Measurements from ENCODE around the gene CLEC19A. TPM values are rescaled to one million over a fixed set of nuclear protein-coding genes. Genes with fewer than 3 reads are reported as not detected.

Gene CLEC19A
- total and polyA plus RNA-seq, 4 donors: not detected

GRCh38 chr16:19314718-19315425 lies 29.3 kb downstream of the CLEC19A start:
- WGBS: 79% methylated on average over 2 of the region's 2 CpGs
- Histone ChIP-seq H3K9me3 (ENCODE audit: control insufficient read depth in 4 of 4, low read length in 3 of 4) (no peaks in the 10 kb centered on the region), H3K36me3 (ENCODE audit: control insufficient read depth in 4 of 4, insufficient read depth in 3 of 4, low read depth in 1 of 4, low read length in 3 of 4) (no peaks in the 10 kb centered on the region), H3K9ac (ENCODE audit: low read depth in 1 of 2, low read length in 2 of 2) (no peak overlapping the region), H3K27me3 (ENCODE audit: control insufficient read depth in 4 of 4, insufficient read depth in 4 of 4, low read length in 3 of 4) (no peaks in the 10 kb centered on the region), H3K27ac (ENCODE audit: low read depth in 1 of 2, low read length in 2 of 2) (no peak overlapping the region), H3K4me1 (ENCODE audit: control insufficient read depth in 4 of 4, insufficient read depth in 4 of 4, low read length in 3 of 4) (no peaks in the 10 kb centered on the region), H3K4me3 (ENCODE audit: low read depth in 1 of 3, low read length in 3 of 3) (no peak overlapping the region)
- DNase-seq (ENCODE audit: low spot score): no peak
- TF ChIP-seq NR2F2 (IDR thresholded peaks at IDR 0.05) (no peak), RXRA (IDR thresholded peaks at IDR 0.05) (no peak), ZBTB33 (IDR thresholded peaks at IDR 0.05) (no peak), JUND (IDR thresholded peaks at IDR 0.05) (no peak)

- Histone ChIP-seq H3K9me3 (ENCODE audit: control insufficient read depth in 4 of 4, low read length in 3 of 4) (no peaks in the 10 kb centered on the region), H3K4me1 (ENCODE audit: control insufficient read depth in 4 of 4, insufficient read depth in 4 of 4, low read length in 3 of 4) (no peaks in the 10 kb centered on the region), H3K9ac (ENCODE audit: low read depth in 1 of 2, low read length in 2 of 2) (no peak overlapping the region), H3K27ac (ENCODE audit: low read depth in 1 of 2, low read length in 2 of 2) (no peak overlapping the region), H3K4me3 (ENCODE audit: low read depth in 1 of 3, low read length in 3 of 3) (no peak overlapping the region), H3K27me3 (ENCODE audit: control insufficient read depth in 4 of 4, insufficient read depth in 4 of 4, low read length in 3 of 4) (no peaks in the 10 kb centered on the region), H3K36me3 (ENCODE audit: control insufficient read depth in 4 of 4, insufficient read depth in 3 of 4, low read depth in 1 of 4, low read length in 3 of 4) (no peaks in the 10 kb centered on the region)
- WGBS: 79% methylated on average over 5 of the region's 5 CpGs
- TF ChIP-seq GABPA (IDR thresholded peaks at IDR 0.05 in 1 of 2, conservative IDR thresholded peaks at IDR 0.05 in 1 of 2): no peak
- no peak for TF ChIP-seq RAD21 (IDR thresholded peaks at IDR 0.05)
- TF ChIP-seq HNF4G (IDR thresholded peaks at IDR 0.05): no peak
- no peak for TF ChIP-seq CTCF (IDR thresholded peaks at IDR 0.05; ENCODE audit: low read depth, low read length, missing input control)
- no peak for TF ChIP-seq RXRA (IDR thresholded peaks at IDR 0.05)
- no peak for TF ChIP-seq REST (IDR thresholded peaks at IDR 0.05)
- no peak for TF ChIP-seq HNF4A (conservative IDR thresholded peaks at IDR 0.05)
- no peak for TF ChIP-seq ATF3 (IDR thresholded peaks at IDR 0.05)
- TF ChIP-seq MAX (IDR thresholded peaks at IDR 0.05): no peak
- no peak for TF ChIP-seq YY1 (IDR thresholded peaks at IDR 0.05)
- TF ChIP-seq EGR1 (IDR thresholded peaks at IDR 0.05; ENCODE audit: low read depth in 2 of 2): no peak
- no peak for TF ChIP-seq FOXA1 (IDR thresholded peaks at IDR 0.05)
- no peak for TF ChIP-seq ZBTB33 (IDR thresholded peaks at IDR 0.05)
- no peak for TF ChIP-seq NR2F2 (IDR thresholded peaks at IDR 0.05)
- no peak for DNase-seq (ENCODE audit: low spot score)
Observed at GRCh38 chr16:19315889-19316433, 30.4 kb downstream of the CLEC19A start.

Data from liver (tissue), 9 donors.